HG03378 (cell line): Measurements from ENCODE around the gene ZBTB17.
A peak's percentile ranks its signal among the peaks of the same experiment; 100 is the strongest.

Source experiments
- ATAC-seq: cut with Tn5 transposase; IDR thresholded peaks from one replicate; pipeline ENCODE4 v1.9.1; 2021; ENCODE audit warnings: mild to moderate bottlenecking, moderate library complexity; ENCODE audit not compliant: unreplicated experiment

The ZBTB17 gene

DNA sequence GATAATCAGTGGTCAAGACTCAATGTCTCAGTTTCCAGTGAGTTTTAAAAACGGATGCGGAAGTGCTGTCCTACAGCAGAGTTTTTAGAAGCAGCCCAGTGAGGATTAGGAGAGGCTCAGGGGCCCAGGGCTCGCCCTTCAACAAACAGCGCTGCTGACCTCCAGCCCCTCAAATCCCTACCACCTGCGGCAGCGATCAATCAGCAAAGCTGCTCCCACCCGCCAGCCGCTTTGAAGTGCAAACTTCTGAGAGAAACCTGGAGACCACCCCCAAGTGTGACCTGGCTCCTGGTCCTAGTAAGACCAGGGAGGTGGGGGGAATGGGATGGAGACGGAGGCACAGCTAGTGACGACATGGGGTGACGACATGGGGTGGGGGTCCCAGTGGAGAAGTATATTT lies 14.4 kb downstream of the ZBTB17 start:
- ATAC-seq = no peak

DNA sequence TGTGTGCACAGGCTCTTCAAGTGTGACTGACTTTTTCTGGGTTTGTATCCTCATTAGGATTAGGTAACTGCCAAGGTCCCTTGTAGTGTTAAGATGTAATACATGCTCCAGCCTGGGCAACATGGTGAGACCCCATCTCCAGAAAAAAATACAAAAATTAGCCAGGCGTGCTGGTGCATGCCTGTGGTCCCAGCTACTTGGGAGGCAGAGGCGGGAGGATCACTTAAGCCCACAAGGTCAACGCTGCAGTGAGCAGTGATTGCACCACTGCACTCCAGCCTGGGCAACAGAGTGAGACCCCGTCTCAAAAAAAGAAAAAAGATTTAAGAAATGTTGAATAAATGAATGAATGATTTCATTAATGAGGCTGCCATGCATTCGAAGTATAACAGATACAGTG lies 15.1 kb downstream of the ZBTB17 start:
- ATAC-seq = no peak

DNA sequence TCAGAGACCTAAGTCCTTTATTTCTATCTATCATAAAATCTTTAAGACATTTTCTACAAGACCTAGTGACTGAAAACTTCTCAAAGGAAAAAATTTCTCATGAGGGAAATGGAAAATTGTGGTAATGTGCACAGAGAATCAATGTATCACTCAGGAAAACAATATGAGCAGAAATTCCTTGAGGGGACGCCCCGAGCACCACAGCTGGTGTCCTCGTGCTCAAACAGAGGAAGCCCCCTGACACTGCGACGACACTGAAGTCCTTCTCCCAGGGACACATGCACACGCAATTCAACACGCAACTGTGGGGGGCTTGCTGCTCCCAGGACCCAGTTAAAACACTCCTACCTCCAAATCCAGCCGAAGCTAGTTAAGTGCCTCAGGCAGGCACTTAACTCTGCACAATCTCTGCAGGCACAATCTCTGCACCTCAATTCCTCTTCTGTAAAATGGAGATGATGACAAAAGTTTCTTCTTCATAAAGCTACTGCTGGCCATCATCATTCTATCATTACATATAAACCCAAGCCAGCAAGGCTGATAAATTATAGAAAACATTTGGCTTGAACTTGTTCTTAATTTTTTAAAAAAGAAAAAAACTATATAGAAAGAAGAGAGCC lies 16.0 kb downstream of the ZBTB17 start:
- no peak for ATAC-seq

DNA sequence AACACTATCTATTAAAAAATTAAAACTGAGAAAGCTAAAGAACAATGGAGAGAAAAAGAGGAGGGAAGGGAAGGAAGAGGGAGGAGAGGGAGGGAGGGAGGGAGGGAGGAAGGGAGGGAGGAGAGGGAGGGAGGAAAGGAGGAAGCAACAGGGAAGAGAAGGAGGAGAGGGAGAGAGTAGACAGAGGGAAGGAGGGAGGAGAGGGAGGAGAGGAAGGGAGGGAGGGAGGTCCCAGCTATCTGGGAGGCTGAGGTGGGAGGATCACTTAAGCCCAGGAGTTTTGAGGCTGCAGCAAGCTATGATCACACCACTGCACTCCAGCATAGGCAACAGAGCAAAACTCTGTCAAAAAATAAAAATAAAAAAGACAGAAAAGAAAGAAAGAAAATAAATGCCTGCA lies 16.5 kb downstream of the ZBTB17 start:
- ATAC-seq = no peak

DNA sequence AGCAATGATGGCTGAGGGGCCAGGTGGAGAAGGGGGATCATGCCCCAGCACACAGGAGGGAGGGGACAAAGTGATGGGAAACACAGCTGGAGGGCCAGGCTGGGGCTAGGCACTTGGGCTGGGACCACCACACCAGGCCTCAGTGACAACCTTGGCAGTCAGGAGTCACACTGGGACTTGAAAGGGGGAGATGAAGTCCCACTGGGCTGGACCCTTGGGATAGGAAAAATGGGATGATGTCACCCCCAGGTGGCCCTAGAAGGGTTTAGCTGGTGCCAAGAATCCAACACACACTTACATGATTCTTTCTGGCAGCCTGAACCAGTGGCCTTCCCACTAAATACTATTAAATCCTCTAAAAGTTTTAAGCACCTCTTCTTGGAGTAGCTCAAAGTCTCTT lies 17.1 kb downstream of the ZBTB17 start:
- ATAC-seq = no peak

DNA sequence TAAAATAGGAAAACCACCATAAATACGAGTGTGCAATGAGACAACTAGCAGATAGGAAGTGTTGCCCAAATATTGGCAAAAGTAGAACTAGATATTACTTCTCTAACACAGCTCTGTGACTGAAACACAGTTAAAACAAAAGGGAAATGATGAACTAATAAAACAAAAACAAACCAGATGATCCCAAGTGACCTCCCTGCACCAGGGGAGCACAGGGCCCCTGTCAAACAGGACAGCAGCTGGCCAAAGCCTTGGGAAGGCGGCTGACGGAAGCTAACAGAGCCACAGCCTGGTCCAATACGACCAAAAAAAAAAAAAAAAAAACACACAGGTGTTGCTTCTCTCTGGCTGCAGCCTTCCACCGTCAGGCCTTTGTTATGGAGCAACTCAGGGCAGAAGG lies 17.8 kb downstream of the ZBTB17 start:
- ATAC-seq = no peak

DNA sequence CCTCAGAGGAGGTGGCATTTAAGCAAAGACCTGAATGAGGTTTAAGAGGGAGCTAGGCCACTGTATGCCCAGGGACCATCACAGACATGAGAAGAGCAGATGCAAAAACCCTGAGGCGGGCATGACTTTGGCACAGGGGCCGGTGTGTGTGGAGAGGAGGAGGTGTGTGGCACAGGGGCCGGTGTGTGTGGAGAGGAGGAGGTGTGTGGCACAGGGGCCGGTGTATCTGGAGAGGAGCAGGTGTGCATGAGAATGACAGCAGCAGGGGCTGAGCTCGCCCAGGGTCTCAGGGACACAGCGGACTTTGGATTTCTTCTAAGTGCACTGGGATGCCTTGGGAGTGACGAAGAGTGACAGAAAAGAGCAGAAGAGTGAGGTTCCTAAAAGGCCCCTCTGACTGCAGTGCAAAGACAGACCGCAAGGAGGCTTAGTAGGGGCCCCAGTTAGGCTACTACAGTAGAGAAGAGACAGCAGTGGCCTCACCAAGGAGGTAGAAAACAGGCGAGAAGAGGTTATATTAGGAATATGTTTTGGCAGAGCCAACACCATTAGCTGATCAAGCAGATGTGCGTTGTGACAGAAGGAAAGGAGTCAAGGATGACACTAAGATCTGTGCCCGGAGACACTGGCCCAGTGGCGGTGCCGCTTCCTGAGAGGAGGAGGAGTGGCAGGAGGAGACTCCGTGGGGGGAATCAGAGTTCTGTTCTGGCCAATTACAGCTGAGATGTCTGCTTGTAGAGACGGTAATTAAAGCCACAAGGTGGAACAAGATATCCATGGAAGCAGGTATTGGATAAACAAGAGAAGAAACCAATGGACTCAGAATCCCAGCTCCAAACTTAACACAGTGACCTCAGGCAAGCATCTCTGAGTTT lies 18.4 kb downstream of the ZBTB17 start:
- ATAC-seq = no peak

DNA sequence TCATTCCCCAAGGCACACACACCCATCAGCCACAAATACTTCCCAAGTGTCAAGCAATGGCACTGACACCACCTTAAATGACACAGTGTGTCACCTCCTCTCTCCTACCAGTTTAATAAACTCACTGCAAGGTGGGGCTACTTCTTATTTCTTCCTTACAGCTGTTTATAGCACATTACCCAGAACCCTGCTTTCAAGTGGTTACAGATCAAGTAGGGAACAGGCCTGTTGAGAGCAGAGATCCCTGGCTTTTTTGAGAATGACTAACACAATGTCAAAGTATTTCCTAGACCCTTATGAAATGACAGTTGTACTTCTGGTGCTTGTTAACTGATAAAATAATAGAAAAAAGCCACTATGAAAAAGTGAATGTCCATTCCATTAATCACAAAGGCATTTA lies 19.8 kb downstream of the ZBTB17 start:
- no peak for ATAC-seq

DNA sequence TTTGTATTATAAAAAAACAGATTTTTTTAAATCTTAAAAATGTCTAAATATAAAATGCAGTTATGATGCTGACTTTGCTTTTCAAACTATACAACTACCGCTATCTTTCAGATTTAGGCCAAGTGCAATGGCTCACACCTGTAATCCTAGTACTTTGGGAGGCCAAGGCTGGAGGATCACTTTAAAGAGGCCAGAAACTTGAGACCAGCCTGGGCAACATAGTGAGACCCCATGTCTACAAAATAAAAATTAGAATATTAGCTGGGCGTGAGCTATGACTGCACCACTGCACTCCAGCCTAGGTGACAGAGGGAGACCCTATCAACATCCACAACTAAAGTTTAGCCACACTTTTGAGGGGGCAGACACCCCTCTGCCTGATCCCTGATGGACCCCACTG lies 20.3 kb downstream of the ZBTB17 start:
- no peak for ATAC-seq

DNA sequence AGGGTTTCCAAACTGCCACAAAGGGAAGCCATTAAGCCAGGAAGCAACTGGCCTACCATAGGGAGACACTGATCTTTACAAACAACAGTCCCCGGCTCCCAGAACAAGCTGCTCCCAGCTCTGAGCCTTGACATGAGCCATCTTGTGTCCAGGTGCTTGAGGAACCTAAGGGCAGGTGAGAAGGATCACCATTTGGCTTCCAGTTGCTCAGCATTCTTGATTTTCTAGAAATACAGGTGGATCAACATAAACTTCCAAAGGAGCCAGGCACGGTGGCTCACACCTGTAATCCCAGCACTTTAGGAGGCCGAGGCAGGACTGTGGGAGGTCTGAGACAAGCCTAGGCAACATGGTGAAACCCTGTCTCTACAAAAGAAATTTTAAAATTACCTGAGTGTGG lies 21.6 kb downstream of the ZBTB17 start:
- ATAC-seq = no peak

DNA sequence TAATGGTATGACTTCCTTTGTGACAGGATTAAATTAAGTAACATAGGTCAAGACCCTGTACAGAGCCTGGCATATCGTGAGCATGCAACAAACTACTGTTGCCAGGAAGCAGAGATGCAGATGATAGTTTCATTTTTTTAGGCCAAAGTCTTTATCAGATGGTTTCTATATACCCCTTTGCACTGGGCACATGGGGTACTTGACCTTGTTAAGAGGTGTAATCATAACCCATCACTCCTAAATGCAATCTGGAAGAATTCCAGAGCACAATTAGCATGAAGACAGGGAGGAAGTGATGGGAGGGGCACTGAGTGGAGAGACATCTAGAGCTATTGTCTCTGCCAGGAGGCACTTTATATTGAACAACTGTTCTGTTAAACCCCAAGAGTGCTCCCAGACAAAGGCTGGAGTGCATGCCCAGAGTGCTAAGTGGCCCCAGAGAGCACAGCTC lies 22.1 kb downstream of the ZBTB17 start:
- ATAC-seq = no peak

DNA sequence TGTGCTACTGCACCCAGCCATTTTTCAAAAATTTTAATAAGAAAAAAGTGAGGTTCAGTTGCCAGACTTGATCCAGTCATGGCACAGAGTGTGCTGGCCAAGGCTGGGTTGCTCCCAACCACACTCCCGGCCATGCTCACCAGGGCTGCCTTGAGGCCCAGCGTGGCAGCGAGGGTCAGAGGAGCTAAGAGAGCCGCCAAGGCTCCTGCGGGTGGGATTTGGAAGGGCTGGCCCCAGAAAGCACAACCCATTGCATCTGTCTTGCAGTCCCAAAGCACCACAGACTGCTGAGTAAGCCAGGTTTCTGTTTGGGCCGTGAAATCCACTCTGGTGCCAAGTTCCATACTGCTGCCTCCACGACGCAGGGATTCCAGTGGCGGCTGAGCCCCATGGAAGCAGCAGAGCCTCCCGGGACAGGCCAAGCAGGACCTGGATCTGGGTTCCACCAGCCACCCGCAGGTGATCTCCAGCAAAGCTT lies 22.6 kb downstream of the ZBTB17 start:
- no peak for ATAC-seq

DNA sequence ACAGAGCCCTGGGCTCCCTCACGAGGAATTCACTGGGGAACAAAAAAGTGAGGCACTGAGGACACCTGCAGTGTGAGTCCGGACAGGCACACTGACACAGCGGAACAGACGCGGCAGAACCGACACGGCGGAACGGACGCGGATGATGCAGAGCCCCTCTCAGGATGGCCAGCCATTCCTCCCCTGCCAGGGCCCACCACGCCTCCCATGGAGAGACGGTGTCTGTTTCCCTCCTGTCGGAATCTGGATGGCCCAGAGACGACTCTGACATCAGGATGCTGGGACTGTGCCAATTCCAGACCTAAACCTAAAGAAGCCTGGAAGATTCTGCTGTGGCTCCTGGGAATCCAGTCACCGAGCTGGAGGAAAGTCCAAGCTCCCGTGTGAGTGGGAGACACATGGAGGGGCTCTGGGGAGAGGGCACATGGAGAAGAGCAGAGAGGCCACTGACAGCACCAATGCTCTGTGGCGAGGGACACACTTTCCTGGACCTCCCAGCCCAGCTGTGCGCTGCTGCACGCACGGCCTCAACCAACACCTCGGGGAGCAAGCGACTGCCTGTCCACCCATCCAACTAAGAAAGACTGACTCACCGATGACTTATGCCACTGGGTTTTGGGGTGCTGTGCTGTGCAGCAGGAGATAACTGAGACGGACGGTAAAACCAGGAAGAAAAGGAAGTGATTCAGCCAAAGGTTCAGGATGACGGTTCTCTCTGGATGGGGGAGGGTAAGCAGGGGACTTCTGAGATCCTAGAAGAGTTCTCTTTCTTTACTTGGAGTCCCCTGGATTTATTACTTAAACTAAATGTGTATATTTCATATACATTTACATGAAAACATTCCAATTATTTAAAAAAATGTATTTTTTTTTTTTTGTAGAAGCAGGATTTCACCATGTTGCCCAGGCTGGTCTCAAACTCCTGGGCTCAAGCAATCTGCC lies 23.3 kb downstream of the ZBTB17 start:
- no peak for ATAC-seq

DNA sequence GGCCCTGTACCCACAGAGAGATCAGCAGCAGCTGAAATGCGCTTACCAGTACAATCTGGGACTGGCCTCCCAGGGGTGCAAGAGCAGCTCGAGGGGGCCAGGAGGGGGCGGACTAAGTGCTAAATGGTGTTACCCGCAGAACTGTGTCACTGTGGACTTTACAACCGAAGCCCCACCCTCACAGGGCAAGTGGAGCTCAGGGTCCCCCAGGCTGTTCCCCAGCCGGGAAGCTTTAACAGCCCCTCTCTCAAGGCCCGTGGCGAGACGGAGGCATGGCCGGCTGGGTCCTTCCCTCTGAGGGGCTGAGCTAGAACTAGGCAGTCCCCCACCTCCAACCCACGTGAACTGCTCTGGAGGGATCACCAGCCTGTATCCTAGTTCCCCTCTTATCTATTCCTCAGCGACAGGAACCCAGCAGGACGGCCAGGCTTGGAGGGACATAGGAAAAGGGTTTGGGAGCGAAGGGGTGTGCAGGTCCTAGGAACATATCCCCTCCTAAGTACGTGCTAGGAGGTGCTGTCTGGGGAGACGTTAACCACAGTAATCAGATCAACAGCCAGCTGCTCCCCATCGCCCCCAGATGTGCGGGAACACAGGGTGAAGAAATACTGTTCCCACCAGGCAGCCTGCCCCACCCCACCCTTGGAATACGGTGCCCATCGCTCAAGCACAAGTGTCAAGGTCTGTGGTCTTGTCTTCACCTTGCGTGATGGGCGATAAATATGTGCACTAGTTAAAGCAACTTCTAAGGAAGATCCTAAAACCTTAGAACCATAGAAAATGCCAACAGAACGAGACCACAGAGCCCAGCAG lies 24.4 kb downstream of the ZBTB17 start:
- ATAC-seq = no peak

DNA sequence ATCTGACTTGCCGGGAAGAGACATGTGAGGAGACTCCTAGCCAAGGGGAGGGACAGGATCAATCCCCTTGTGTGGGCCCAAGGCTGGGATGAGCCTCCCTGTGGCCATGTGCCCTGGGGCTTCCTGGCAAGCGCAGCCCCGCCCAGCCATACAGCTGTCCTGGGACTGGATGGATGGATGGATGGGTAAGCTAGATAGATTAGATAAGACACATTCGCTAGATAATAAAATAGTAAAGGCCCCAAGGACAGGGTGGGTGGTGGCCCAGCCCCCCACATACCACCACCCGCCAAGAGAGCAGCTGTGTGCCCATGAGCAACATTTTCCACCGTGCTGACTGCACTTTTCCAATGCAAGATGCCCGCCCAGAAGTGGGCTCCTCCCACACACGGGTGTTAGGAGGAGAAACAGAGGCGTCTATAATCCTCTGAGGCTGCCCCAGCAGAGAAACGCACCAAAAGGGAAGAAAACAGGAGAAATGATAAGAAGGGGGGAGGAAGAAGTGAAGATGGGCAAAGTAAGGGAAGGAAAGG lies 25.1 kb downstream of the ZBTB17 start:
- no peak for ATAC-seq

DNA sequence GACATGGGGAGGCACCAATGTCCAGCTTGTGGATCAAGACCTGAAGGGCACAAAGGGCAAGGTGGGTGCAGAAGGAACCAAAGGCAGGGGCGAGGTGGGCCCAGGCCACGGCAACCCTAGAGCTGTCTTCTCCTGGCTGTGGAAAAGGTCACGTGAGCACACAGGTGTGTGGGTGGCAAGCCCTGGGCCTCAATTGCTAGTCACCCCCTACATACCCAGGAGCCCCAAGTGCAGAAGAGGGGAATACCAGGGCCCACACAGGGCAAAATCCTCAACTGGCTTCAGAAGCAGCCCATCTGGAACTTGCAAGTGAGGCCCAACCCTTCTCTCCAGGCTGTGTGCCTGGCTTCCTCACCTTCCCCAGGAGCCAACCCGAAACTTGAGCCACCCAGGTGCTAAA lies 25.6 kb downstream of the ZBTB17 start:
- ATAC-seq = no peak

DNA sequence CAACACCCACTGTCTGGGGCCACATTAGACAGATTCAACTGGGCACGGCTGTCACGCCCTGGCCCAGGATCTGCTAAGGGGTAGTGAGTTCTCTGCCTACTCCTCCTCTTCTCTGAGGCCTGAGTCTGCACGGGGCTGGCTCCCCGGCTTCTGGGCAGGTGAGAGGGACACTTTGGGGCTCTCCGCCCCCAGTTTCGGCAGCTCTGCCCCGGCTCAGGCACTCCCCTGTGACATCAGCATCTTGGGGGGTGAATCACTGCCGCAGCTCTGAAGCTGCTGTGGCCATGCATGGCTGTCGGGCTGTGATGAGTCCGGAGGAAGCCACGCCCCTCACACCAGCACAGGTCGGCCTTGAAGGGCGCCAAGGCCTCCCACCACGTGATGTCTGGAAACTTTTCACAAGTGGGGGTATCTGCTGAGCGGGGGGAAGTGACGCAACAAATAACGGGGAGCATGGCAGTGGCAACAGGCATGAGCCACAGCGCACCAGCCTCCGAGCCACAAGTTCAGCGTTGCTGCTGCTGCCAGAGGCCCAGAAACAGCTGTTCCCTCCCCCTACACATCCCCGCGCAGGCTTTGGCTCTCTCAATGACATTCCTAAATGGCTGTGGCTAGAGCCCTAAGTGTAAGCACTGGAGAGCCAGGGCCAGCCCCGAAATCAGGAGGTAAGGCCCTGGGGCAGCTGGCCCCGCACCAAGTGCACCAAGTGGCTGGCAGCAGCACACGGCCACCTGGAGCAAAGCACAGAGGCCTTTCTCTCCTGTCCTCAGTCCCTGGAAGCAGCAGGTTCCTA lies 26.3 kb downstream of the ZBTB17 start:
- ATAC-seq = peak; percentile 68

DNA sequence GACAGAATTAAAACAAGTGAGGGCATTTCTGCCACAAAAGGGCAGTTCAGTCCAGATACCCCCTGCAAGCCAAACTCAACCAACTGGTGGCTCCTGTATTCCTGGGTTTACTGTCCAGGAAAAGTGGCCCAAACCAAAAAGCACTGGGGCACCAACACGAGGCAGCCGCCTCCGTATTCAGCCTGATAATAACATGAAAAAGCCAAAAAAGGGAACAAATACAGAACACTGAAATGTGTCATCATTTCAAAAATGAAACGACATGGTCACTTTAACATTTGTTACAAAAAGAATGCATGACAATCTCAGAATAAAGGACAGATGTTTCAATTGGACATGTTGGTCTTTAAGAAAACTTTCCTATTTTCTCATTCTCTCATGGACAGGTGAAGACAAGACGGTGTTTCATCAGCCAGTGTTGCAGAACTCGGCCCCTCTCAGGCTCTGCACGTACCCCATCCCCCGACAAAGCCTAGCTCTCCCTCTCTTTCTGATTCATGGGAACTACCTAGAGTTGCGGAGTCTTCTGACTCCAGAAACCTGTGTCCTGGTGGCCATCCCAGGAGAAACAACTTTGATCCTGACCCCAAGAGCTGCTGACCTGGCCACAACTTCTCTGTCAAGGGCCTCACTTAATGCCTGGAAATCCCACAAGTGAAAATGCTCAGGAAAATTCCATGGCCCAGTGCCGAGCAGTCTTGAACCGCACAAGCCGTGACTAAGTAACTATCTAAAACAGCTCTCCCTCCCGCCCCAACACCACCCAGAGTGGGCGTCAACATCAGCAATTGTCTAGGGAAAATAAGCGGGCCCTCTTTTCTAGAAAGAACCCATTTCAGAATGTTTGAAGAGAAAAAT lies 27.1 kb downstream of the ZBTB17 start:
- ATAC-seq = peak; percentile 5
